Lower leg skin (tissue), 3 donors: ENCODE measurements around the gene PTEN.
"Not testable (repeated sequence)": the region's sequence is repeated elsewhere in the genome, so short reads cannot be mapped to it uniquely, and the experiment has no call there.

Source experiments
- CTCF ChIP-seq, 3 donors: fragments of 450-650 bp; IDR thresholded peaks; one replicate each; pipeline ENCODE4 v1.5.1; 2016; ENCODE audit warnings: antibody characterized with exemption in 3 of 3, mild to moderate bottlenecking in 3 of 3, moderate library complexity in 2 of 3
- POLR2A ChIP-seq, 2 donors: fragments of 450-650 bp; IDR thresholded peaks; one replicate each; pipeline ENCODE4 v1.6.1; 2016 to 2017; ENCODE audit warnings: antibody characterized with exemption in 2 of 2, mild to moderate bottlenecking in 1 of 2, moderate library complexity in 1 of 2

GRCh38 chr10:87855247-87855646 is 8.2 kb upstream of the PTEN start:
- TF ChIP-seq CTCF, POLR2A (IDR thresholded peaks at IDR 0.05): not testable (repeated sequence)
